RPMI7951 (cell line): ENCODE measurements around the gene ARHGAP15. TPM values are rescaled to one million over a fixed set of nuclear protein-coding genes. Genes with fewer than 3 reads are reported as not detected.

Experiments
- DNase-seq: peaks from one replicate; pipeline ENCODE4 v3.0.0-alpha.2; 2012; ENCODE audit warnings: low read depth
- total RNA-seq: library from RNA; depleted of rRNA; stranded (reverse); fragments of >200 nt; shearing (Covaris generic); gene quantifications from 2 replicates; pipeline ENCODE4 v1.2.3, GENCODE V29; 2014

Gene ARHGAP15
- total RNA-seq, 1 experiment from 2014 or later: 1.9 TPM

DNA sequence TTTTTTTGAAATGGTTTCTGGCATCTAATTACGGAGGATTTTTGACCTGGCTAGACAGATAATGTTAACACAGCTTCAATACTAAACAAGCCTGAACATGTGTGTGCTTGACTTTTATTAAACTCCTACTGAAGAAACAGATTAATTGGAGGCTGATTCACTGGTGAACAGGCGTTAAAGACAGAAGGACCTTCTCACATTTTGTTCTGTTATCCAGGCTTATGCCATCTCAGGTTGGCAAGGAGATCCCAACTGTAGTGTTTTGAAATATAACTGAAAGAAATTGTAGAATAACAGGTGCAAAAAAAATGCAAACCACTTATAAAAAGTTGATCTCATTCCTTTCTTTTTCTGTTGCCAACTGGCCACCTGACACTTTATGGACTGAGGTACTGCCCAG is 269.6 kb downstream of the ARHGAP15 start:
- DNase-seq: no peak

DNA sequence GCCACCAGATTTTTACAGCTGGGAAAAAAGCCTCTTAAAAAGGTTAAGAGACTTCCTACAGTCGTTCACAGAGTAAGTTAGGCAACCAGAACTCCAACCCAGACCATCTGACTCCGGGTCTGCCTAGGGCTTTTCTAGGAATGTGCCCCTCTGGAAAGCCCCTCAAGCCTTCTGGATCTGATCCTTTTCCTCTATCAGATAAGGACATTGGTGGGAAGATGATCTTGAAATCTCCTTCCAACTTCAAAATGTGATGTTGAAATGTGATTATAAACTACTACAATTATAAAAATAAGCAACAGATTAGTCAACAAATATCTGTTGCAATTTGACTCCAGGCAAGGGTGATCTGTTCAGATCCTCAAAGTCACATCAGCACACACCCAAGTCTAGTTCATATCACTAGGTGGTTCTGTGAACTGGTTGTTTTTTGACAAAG is 270.4 kb downstream of the ARHGAP15 start:
- DNase-seq: no peak

DNA sequence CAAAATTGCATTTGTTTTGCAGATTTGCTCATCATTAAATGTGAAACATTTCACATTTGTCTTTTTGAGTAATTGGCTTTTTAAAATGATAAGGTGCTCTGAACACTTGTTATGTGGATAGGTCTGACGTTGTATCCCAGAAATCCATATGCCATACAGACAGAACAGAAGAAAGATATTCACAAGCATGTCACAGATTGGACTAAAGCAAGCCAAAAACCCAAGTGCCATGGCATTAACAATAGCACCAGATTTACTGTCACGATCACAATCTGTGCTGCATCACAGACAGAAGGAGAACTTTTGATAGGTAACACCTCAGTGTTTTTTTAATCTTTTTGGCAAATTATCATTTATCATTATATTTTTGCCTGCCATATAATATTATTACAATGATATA is 272.6 kb downstream of the ARHGAP15 start:
- DNase-seq: no peak

DNA sequence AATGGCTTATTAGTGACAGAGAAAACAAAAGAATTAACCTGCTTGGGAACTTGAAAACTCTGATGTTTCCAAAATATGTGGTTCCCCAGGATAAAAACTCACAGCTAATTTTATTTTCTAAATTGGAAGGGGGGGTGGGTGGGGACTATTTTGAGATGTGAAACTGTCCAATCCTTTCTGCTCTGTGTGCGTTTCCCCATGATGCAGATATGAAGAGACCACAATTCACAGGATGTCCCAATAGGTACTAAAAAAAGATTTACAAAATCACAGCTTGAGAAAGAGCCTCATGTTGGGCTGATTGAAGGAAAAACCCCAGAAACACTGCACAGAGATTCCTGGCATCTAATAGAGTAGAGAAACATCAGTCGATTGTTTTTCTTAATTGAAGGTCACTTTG is 273.2 kb downstream of the ARHGAP15 start:
- no peak for DNase-seq

DNA sequence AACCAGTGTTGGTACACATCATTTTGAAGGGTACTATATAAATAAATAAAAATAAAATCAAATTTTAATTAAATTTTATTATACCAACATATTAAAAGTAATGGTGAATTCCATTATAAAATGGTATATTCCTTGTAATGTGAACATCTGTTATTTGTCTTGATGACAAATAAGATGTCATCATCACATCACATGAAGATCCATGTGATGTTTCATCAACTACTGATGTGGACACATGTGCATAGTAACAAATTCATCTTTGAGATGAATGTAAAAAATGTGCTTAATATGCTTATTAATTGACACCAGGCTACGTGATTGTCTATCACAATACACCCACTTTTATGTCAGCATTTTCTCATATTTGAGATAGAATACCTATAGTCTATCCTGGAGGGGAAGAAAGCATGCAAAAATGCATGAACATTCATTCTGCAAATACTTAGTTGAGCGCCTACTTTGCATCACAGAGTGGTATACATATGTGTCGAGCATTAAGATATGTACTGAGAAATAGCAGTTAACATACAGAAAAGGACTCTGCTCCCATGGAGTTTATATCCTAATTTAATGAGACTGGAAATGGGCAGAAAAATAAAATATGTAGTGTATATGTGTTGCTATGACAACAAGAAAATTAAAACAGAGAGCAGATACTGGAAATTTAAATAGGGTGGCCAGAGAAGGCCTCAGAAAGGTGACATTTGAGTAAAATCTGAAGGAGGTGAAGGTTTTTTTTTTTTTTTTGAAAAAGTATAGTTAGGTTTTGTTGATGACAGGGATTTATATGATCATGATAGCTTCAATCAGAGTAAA is 281.1 kb downstream of the ARHGAP15 start:
- DNase-seq: no peak

DNA sequence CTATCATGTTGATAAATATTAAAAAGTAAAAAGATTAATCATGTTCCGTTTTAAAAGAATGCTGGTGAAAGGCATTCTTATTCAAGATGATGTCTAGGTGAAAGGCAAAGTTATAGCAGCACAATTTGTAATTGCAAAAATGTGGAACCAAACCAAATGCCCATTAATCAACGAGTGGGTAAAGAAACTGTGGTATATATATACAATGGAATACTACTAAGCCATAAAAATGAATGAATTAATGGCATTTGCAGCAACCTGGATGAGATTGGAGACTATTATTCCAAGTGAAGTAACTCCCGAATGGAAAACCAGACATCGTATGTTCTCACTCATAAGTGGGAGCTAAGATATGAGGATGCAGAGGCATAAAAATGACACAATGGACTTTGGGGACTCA is 286.4 kb downstream of the ARHGAP15 start:
- DNase-seq: no peak

DNA sequence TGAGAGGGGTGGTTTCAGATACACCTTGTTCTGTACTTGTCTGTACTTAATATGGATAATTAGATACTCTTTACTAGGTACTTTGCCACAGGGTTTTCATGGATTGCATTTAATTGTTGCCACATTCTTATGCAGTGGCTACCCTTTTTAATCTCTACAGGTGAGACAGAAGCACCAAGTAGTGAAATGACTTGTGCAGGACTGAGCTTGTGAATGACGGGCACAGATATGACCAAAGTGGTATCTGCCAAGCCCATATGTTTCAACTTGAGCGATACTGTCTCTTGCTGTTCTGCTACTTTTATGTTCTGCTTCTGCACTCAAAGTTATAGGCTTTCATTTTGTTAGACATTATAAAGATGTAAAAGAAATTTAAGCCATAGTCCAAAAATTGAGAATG is 288.2 kb downstream of the ARHGAP15 start:
- no peak for DNase-seq

DNA sequence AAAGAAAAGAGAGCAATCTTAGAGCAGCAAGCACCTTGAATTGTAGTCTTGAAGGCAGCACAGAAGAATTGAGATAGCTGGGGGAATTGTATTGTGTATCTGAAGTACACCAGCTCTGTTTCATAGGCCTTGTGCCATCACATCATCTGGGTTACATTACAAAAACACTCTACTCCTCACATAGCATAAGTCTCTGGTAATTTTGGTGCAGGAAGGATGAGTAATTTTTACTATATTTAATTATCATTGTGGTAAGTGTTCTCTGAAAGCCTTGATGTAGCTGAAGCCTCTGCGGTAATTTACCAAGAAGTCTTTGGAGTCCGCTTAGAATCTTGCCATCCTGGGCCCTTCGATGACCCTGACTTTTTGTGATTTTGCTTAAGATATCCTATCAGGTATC is 291.1 kb downstream of the ARHGAP15 start:
- DNase-seq: no peak

DNA sequence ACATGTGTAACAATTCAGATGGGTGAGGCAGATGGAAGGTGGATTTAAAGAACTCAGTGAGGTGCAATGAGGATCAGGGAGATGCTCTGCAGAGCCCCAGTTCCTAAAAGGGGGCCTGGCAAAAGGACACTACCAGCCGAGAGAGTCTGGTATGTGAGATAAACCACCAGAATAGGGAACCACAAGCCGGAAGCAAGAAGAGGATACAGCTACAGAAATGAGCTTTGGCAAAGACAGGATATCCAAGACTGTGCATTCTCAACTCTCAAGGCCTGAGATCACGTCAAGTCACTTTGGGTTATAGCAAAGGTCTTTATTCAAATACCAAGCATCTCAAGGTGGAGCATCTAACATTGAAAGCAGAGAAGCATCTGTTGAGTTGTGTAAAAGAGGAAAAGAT is 293.5 kb downstream of the ARHGAP15 start:
- DNase-seq: no peak

DNA sequence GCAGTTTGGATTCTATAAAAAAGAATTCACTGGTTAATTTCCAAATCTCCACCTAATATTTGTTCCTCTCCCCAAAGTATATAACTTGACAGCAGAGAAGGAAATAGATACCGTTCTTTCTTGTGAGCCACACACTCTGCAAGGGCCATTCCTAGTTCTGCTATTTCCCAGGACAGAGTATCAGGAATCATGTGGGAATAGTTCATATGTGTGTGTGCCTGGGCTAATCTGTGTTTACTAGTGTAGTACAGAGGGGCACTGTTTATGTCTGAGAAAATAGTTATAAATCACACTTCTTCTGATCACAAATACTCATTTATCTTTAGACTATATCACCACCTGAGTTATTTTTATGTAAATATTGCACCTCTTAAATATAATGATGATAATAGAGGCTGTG is 296.7 kb downstream of the ARHGAP15 start:
- DNase-seq: no peak

DNA sequence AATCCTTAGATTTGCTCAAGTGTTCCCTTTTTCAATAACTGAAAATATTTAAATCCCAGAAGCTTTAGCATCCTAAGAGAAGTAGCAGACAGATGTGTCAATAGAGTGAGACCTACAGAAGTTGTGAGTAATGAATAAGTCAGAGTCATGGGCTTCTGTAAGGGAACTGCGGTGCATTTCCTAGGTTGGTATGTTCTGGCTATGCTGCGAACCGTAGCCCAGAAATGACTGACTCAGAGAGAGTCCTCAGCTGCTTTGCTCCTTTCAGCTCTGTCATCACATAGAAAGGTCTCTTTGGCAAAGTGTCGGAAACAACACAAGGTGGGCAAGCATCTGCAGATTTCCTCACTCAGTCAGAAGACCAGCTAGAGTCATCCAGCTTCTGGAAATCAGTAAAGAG is 297.1 kb downstream of the ARHGAP15 start:
- DNase-seq: peak; percentile 3

DNA sequence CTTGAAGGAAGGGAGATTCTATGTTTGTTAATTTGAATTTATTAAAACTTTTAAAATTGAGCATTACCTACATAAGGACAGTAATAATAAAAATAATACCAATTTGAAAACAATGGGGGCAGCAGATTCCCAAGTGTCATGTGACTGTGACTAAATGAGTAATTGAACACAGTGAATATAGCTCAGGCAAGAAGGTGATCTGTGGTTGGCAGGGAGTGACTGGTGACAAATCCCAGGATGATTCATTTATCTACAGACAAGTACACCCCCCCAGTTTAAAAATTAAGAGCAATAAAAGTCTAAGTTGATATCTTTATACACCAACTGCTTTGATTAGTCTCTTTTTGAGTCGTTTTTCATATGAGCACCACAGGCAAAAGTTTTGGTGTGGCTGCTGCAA is 299.5 kb downstream of the ARHGAP15 start:
- no peak for DNase-seq

DNA sequence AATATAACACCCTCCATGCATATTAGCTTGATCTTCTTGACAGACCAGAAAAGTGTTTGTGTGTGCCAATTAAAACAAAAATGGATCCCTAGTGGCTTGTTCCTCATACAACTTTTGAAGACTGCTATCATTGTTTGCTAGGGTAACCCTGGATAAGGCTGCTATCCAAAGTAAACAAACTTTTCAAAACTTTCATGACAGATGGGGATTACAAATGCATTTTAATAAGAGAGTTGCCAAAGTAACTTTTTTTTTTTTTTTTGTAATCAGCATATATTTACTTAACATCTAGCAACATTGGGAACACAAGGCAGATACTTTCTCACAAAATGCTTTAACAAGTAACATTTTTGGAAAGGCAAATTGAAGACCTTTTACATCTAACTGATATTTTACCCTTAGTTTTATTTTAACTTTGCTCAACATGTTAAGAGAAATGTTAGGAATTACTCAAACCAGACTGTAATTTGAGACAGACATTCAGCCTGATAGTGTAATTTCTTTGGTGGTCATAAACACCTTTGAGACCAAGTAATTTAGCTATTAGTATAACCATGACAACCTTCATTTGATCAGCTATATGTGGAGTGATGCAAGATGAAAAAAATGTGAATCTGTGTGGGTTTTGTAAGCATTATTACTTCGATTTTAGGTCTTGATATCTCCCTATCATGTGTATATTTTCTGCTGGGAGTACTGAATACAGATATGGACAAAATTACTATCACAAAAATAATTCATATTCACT is 300.9 kb downstream of the ARHGAP15 start:
- DNase-seq: no peak

DNA sequence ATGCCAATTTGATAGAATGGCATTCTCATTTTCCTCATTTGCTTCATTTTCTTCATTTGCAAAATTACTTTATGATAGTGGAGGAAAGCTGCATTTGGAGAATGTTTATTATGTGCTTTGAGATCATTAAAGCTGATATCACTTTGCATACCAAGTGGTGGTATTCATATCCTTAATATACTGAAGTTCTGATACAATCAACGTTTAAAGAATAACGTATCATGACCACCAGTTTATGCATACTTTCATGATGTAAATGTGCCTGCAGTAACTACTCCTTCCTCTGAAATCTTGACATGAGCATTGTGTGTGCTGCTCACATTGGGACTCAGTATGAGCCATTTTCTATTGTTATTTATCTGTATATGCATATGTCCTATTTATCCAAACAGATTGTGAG is 302.1 kb downstream of the ARHGAP15 start:
- no peak for DNase-seq

DNA sequence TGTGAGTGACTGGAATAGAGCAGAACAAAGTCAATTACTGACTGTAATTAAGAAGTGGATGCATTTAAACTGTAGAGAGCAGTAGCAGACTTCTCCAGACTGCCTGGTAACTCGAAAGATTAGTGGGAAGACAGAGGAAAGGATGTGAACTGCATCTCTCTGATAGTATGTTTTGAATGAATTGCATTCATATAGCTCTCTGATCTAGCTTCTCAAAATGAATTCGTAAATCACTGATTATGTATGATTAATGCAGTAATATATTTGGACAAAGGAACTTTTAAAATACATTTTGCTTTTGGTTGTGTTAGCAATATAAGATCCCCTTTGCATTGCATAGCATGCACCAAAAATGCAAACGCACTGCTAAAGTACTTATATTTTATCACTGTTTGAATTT is 304.0 kb downstream of the ARHGAP15 start:
- no peak for DNase-seq

DNA sequence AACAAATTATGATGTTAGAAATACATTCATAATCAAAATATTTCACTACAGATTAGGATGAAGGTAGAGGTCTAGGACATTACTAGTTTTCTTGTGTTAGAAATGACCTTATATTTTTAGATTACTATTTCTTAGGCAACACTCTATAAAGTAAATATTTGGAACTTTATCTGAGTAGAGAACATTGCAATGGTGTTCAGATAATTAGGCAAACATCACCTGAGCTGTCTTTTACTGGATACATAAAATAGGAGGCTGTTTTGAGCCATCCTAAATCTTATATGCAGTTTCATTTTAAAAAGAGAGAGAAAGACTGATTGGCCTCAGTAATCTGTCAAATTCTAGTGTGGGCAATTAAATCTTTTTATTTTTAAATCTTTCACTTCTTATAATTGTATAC is 304.6 kb downstream of the ARHGAP15 start:
- DNase-seq: no peak

DNA sequence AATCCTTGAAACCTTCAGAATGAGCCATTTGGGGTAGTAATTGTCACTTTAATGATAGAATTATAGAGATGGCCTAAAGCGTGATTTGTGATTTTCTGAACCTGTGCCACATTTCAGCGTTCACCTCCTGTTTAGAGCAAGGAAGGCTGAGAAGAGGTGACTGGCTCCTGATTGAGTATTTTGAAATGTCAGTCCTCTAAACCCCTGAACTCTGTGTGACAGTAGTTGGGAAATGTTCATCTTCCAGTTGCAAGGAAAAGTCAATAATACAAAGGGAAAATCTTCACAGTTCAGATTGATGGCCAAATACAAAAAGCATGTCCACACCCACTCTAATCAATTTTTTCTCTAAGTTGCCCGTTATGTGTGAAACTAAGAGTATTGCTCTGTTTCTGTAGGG is 305.2 kb downstream of the ARHGAP15 start:
- DNase-seq: no peak

DNA sequence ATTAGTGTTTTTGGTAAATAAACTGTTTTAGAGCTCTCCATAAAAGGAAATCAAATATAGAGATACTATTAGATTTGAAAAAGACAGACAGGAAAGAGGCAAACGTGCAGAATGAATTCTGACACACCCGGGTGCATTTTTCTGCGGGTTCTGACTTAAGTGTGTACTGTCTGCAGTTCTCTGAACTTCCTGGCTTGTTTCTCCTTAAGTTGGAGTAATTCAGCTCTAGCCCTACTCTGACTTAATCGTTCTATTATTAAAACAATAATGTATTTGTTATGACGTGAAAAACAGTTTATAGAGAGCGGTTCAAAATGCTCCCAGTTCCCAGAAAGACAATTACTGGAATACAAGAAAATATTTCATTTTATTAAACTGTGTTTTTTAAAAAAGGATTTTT is 305.9 kb downstream of the ARHGAP15 start:
- DNase-seq: no peak

DNA sequence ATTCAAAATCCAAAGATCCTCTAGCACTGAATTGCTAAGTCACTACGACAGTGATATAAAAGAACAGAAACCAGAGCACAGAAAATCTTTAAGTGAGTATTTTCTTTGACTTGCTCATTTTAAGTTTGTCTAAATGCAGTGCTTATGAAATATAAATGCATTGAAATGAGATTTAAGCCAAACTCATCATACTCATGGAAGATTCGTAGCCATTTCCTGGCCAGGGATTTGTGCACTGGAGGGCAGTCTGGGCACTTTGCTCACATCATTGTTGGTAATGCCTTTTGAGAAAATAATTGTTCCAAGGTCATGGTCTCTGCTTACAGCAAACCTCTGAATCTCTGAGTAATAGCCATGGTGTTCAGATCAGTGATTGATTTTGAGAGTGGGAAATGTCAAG is 307.7 kb downstream of the ARHGAP15 start:
- DNase-seq: no peak

DNA sequence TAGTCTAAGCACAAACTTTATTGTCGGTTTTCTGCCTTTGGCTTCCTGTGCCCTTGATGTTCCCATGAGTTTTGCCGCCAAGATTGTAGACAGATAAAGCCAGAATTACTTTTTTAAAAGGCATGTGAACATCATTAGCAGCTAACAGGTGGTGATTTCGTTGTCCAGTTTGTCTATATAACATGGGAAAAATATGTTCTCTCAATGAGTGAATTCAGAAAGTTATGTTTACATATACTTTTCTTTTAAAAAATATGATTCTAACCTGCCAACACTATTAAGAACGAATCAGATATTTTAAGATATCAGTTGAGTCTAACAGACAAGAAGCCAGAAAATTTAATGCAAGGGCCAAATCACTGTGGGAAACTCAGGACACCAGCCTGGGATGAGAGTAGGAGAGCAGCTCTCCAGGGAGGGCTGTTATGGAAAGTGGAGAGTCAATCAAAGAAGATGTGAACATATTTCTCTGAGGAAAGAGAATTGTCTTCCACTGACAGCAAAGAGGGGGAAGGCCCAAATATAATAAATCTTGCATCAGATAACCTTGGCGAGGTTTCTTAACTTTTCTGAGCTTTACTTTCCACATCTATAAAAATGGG is 311.3 kb downstream of the ARHGAP15 start:
- no peak for DNase-seq

DNA sequence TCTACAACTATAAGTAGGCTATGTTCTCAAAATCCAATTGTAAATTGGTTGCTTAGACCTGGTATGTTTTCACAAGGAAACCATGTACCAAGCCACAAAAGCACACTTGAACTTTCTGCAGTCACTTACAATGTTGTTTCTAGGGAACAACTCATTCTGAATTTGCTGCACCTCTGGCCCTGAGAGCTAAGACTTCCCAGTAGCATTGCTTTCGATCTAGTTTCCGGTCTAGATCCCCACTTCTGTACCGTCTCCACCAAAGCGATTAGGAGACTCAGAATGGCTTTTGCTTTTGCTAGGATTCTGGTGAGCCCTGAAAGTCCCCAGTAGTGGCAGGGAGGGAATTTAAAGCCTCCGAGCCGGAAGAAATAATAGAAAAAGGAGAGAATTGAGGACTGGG is 313.0 kb downstream of the ARHGAP15 start:
- DNase-seq: no peak

DNA sequence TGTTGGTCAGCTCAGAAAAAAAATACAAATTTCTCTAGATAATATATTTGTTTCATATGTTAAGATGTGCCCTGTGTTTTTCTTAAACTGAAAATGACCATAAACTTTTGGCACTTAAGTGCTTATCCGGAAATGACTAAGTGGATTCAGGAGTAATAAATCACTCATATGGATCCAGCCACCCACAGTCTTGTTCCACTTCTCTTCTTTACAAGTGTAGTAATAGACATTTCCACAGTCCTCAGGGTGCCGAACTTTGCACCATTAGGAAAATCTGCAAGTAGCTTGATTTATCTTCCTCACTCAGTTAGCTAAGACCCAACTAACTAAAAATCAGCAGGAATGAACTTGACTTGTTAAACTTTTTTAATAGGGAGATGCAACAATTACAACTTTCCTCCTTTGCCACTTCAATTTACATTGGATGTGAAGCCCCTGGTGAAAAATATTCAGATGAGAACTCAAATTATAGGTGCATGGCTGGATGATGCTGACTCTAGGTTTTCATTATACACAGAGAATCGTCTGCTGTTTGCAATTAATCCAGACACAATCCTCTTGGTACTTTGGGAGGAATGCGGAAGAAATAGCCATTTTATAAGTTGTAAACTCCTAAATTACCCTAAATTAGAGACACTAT is 322.5 kb downstream of the ARHGAP15 start:
- DNase-seq: peak; percentile 24
